Keratinocyte (primary cell): ENCODE data around the gene CORO7. TPM values are rescaled to one million over a fixed set of nuclear protein-coding genes. Genes with fewer than 3 reads are reported as not detected.

Experiments
- DNase-seq: peaks from one replicate; pipeline ENCODE4 v3.0.0-alpha.2; 2011; ENCODE audit warnings: low read depth, missing footprints, low spot score
- FAIRE-seq: peaks from 2 replicates; lab custom pipeline; 2011; peaks lifted over from hg19 to GRCh38; lab: Jason Lieb, UNC
- H2AFZ ChIP-seq: 2 replicates; pipeline ENCODE4 v1.6.0; 2012; ENCODE audit warnings: low read length, control low read depth, inconsistent platforms; ENCODE audit not compliant: control insufficient read depth
- H3K27ac ChIP-seq: 2 replicates; pipeline ENCODE4 v1.5.1; 2011; ENCODE audit warnings: low read length; ENCODE audit not compliant: control insufficient read depth, insufficient read depth
- H3K27me3 ChIP-seq: 3 replicates; pipeline ENCODE4 v1.6.0; 2011; ENCODE audit warnings: low read length; ENCODE audit not compliant: control insufficient read depth, insufficient read depth; ENCODE audit errors: extremely low read depth
- H3K36me3 ChIP-seq, 2 experiments: 2 replicates in 1 of 2; 3 replicates in 1 of 2; pipeline ENCODE4 v1.5.1; 2011; ENCODE audit warnings: low read length in 2 of 2, mild to moderate bottlenecking in 1 of 2; ENCODE audit not compliant: control insufficient read depth in 2 of 2, insufficient read depth in 2 of 2; ENCODE audit errors: extremely low read depth in 1 of 2
- H3K4me1 ChIP-seq: 3 replicates; pipeline ENCODE4 v1.5.1; 2011; ENCODE audit warnings: low read length; ENCODE audit not compliant: control insufficient read depth, insufficient read depth; ENCODE audit errors: extremely low read depth
- H3K4me2 ChIP-seq: 3 replicates; pipeline ENCODE4 v1.6.0; 2011; ENCODE audit warnings: low read depth, low read length; ENCODE audit not compliant: control insufficient read depth, insufficient read depth; ENCODE audit errors: extremely low read depth
- H3K4me3 ChIP-seq, 3 experiments: fragments of 200-600 bp in 1 of 3; sonication (generic) in 1 of 3; 2 replicates in 2 of 3; 3 replicates in 1 of 3; pipeline ENCODE4 v1.5.1; 2011 to 2016; ENCODE audit warnings: low read length in 3 of 3, mild to moderate bottlenecking in 3 of 3, control low read depth in 2 of 3, inconsistent platforms in 1 of 3, low read depth in 1 of 3, mixed read lengths in 1 of 3, mixed run types in 1 of 3, moderate library complexity in 1 of 3; ENCODE audit not compliant: control insufficient read depth in 2 of 3, insufficient read depth in 2 of 3; ENCODE audit errors: extremely low read depth in 1 of 3
- H3K79me2 ChIP-seq: 2 replicates; pipeline ENCODE4 v1.6.0; 2012; ENCODE audit warnings: low read length; ENCODE audit not compliant: control insufficient read depth, insufficient read depth
- H3K9ac ChIP-seq: 3 replicates; pipeline ENCODE4 v1.6.0; 2011; ENCODE audit warnings: low read length; ENCODE audit not compliant: control insufficient read depth, insufficient read depth; ENCODE audit errors: extremely low read depth
- H3K9me1 ChIP-seq: 3 replicates; pipeline ENCODE4 v1.6.0; 2011; ENCODE audit warnings: low read length; ENCODE audit not compliant: control insufficient read depth, insufficient read depth; ENCODE audit errors: extremely low read depth
- H3K9me3 ChIP-seq: 2 replicates; pipeline ENCODE4 v1.5.1; 2012; ENCODE audit warnings: low read depth, low read length; ENCODE audit not compliant: control insufficient read depth
- H4K20me1 ChIP-seq: 3 replicates; pipeline ENCODE4 v1.6.0; 2011; ENCODE audit warnings: low read length; ENCODE audit not compliant: control insufficient read depth, insufficient read depth; ENCODE audit errors: extremely low read depth
- EZH2 ChIP-seq: IDR thresholded peaks from one replicate; pipeline ENCODE4 v1.6.1; 2012; ENCODE audit warnings: inconsistent platforms, mild to moderate bottlenecking, low read length, moderate library complexity
- dilution Hi-C: fragments of 300-500 bp; cut with MboI; formaldehyde crosslinking; loops from one replicate; pipeline ENCODE4 v1.7.0; 2020; ENCODE audit warnings: low sequenced_read_pairs; ENCODE audit not compliant: extremely low pct_ligation_motif_present
- polyA plus RNA-seq, 5 experiments: library from polyadenylated mRNA; depleted of rRNA in 3 of 5; stranded (reverse) in 3 of 5; stranded (forward) in 1 of 5; unstranded in 1 of 5; fragments of >200 nt; gene quantifications; 1 replicate in 1 of 5; 2 replicates in 3 of 5; 3 replicates in 1 of 5; pipeline versions ENCODE4 v1.2.1 to v1.2.3, GENCODE V29; 2011 to 2012; ENCODE audit warnings: missing spikeins in 2 of 5, low read depth in 1 of 5, low replicate concordance in 1 of 5
- TF ChIP-seq, protein P1 (sequence below), 3 experiments: IDR thresholded peaks in 1 of 3; conservative IDR thresholded peaks in 1 of 3; optimal IDR thresholded peaks in 1 of 3; 2 replicates in 2 of 3; 3 replicates in 1 of 3; pipeline versions ENCODE3 to v1.5.1; 2011; ENCODE audit warnings: low read length in 3 of 3, mild to moderate bottlenecking in 3 of 3, moderate library complexity in 2 of 3, control low read depth in 1 of 3, inconsistent platforms in 1 of 3; ENCODE audit not compliant: insufficient read depth in 2 of 3; ENCODE audit errors: extremely low read depth in 1 of 3

The CORO7 gene
- polyA plus RNA-seq, 1 donor (not counting 4 experiments of a cell fraction or from before 2014, with no cell fraction given) = 8.4 TPM

DNA sequence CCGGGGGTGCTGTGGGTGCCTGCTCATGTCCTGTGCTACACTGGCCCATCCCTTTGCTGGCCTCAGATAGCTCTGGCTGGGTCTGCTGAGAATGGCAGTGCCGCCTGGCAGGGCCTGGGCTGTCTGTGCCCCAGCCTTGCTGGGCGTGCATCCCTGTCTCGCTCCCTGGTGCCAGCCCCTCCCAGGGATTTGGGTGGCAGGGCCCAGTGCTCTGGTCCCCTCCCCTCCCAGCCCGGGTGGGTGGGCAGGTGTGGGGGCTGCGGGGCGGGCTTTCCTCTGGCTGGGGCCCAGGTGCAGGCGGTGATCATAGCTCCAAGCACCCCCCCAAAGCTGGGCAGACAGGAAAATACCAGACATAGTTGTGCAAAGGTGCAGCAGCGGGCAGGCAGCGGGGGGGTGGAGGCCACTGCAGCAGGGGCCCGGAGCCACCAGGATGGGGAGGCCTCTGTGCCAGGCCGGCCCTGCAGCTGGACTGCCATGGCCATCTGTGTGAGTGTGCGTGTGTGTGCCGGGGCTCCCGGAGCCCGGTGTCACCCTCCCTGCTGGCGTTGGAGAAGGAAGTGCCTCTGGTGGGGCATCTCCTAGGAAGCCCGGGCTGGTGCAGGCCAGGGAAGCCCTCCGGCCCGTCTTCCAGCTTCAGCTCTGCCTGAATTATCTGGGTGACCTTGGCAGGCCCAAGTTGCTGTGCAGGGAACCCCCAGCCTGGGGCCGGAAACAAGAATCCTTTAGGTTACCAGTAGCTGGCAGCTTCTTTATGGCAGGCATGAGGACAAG, 93.1 kb downstream of the CORO7 start:
- H3K36me3 ChIP-seq = no peaks in the 10 kb centered on the region
- H3K9me3 ChIP-seq = no peaks in the 10 kb centered on the region
- no peaks in the 10 kb centered on the region for H3K27me3 ChIP-seq
- H3K79me2 ChIP-seq = peaks cover 64% of the 10 kb centered on the region
- no peaks in the 10 kb centered on the region for H3K9me1 ChIP-seq
- H3K9ac ChIP-seq = peak overlapping the region; percentile 42
- H3K4me2 ChIP-seq = peak overlapping the region; percentile 37
- H2AFZ ChIP-seq = no peak overlapping the region
- dilution Hi-C loops = no loop called here
- FAIRE-seq = no peak
- TF ChIP-seq EZH2 = no peak
- TF ChIP-seq, protein P1, sequence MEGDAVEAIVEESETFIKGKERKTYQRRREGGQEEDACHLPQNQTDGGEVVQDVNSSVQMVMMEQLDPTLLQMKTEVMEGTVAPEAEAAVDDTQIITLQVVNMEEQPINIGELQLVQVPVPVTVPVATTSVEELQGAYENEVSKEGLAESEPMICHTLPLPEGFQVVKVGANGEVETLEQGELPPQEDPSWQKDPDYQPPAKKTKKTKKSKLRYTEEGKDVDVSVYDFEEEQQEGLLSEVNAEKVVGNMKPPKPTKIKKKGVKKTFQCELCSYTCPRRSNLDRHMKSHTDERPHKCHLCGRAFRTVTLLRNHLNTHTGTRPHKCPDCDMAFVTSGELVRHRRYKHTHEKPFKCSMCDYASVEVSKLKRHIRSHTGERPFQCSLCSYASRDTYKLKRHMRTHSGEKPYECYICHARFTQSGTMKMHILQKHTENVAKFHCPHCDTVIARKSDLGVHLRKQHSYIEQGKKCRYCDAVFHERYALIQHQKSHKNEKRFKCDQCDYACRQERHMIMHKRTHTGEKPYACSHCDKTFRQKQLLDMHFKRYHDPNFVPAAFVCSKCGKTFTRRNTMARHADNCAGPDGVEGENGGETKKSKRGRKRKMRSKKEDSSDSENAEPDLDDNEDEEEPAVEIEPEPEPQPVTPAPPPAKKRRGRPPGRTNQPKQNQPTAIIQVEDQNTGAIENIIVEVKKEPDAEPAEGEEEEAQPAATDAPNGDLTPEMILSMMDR (optimal IDR thresholded peaks at IDR 0.05 in 1 of 3, IDR thresholded peaks at IDR 0.05 in 1 of 3, conservative IDR thresholded peaks at IDR 0.05 in 1 of 3; ENCODE audit: extremely low read depth in 1 of 3, insufficient read depth in 2 of 3, low read length in 3 of 3) = no peak
- H3K27ac ChIP-seq = no peak overlapping the region
- H3K4me3 ChIP-seq = no peak overlapping the region
- H4K20me1 ChIP-seq = peaks cover 12% of the 10 kb centered on the region
- no peak for DNase-seq
- peaks cover 33% of the 10 kb centered on the region for H3K4me1 ChIP-seq

DNA sequence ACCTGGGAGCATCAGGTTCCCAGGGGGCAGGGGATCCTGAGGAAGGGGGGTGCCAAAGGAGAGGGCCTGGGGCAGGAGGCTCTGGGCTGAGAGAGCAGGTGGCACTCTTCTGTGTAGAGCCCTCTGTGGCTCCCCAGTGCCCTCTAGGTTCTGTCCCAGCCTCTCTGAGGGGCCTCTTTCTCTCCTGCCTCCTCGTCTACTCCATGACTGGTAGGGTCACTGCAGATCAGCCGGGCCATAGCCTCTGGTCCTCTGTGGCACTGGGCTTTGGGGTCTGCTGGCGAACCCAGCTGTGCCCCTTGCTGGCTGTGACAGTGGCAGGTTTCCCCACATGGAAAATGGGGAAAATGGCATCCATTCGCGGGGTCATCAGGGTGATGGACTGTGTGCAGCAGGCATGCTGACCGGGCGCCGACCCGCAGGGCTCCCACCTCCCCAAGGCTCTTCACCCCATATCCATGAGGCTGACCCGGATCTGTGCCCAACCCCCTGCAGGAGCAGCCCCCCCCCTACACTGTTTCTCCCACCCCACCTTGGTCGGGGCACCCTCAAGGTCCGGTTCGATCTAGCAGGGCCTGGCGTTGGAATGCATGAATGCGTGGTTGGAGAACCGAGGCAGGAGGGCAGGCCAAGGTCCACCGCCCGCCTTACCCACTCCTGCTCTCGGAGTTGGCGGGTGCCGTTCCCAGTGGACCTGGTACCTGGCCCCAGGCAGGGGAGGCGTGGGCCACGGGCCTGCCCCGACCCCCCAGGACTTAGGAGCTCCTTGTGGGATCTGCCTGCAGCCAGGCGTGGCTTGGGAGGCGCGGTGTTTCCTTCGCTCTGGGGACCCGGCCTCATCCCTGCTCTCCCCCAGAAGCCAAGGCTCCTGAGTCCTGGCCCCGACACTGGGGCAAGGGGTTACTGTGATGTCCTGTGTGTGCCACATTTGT, 94.0 kb downstream of the CORO7 start:
- no peak for FAIRE-seq
- no peaks in the 10 kb centered on the region for H3K27me3 ChIP-seq
- H3K9me1 ChIP-seq = peaks cover 2% of the 10 kb centered on the region
- peaks cover 72% of the 10 kb centered on the region for H3K79me2 ChIP-seq
- H3K36me3 ChIP-seq = no peaks in the 10 kb centered on the region
- H3K4me1 ChIP-seq = peaks cover 33% of the 10 kb centered on the region
- no peak overlapping the region for H3K27ac ChIP-seq
- dilution Hi-C loops = no loop called here
- H2AFZ ChIP-seq = no peak overlapping the region
- no peak overlapping the region for H3K9ac ChIP-seq
- peaks cover 12% of the 10 kb centered on the region for H4K20me1 ChIP-seq
- TF ChIP-seq EZH2 = no peak
- no peak overlapping the region for H3K4me3 ChIP-seq
- H3K4me2 ChIP-seq = no peak overlapping the region
- DNase-seq = no peak
- H3K9me3 ChIP-seq = no peaks in the 10 kb centered on the region
